HEK293 (cell line): ENCODE results near the gene PMP22.

Experiments
- CTCF ChIA-PET: fragments of 350-600 bp; formaldehyde crosslinking; extraction: SDS; loops from one replicate; lab custom pipeline; 2021; ENCODE audit warnings: antibody characterized with exemption; lab: Yijun Ruan, JAX
- POLR2A ChIA-PET: fragments of 300-600 bp; formaldehyde crosslinking; extraction: SDS; loops from one replicate; lab custom pipeline; 2020; ENCODE audit warnings: antibody characterized with exemption, inconsistent platforms; lab: Yijun Ruan, JAX
- H3K27ac ChIP-seq: fragments of 200-500 bp; sonication (Bioruptor generic); 2 replicates; pipeline ENCODE4 v1.5.1; 2014; ENCODE audit warnings: low read depth, low read length, control low read depth, inconsistent platforms; ENCODE audit errors: extremely low read depth
- H3K36me3 ChIP-seq, 2 experiments: fragments of 200-500 bp in 1 of 2; sonication (Bioruptor generic) in 1 of 2; 1 replicate in 1 of 2; 2 replicates in 1 of 2; pipeline ENCODE4 v1.5.1; 2014 to 2017; ENCODE audit warnings: inconsistent platforms in 2 of 2, low read length in 2 of 2; ENCODE audit not compliant: control insufficient read depth in 2 of 2, insufficient read depth in 1 of 2
- H3K4me1 ChIP-seq: fragments of 200-500 bp; sonication (Bioruptor generic); 2 replicates; pipeline ENCODE4 v1.5.1; 2014; ENCODE audit warnings: mild to moderate bottlenecking, low read length, inconsistent platforms; ENCODE audit not compliant: control insufficient read depth, insufficient read depth
- H3K4me3 ChIP-seq: 2 replicates; pipeline ENCODE4 v1.5.1; 2011; ENCODE audit warnings: low read depth, mild to moderate bottlenecking, control low read depth, low read length, moderate library complexity
- H3K9me3 ChIP-seq: fragments of 200-500 bp; sonication (Bioruptor generic); 2 replicates; pipeline ENCODE4 v1.5.1; 2014; ENCODE audit warnings: low read depth, low read length, inconsistent platforms; ENCODE audit not compliant: control insufficient read depth, insufficient read depth
- AEBP2 ChIP-seq: fragments of 450-650 bp; formaldehyde crosslinking; IDR thresholded peaks from 2 replicates; pipeline ENCODE4 v1.5.1; 2016; ENCODE audit warnings: missing biosample characterization, missing genetic modification characterization, borderline replicate concordance
- BCL11A ChIP-seq: fragments of 450-650 bp; formaldehyde crosslinking; IDR thresholded peaks from 2 replicates; pipeline ENCODE4 v1.5.1; 2016; ENCODE audit warnings: low read depth, missing biosample characterization, missing genetic modification characterization
- FEZF1 ChIP-seq: fragments of 450-650 bp; formaldehyde crosslinking; IDR thresholded peaks from 2 replicates; pipeline ENCODE4 v1.5.1; 2016; ENCODE audit warnings: missing biosample characterization, missing genetic modification characterization
- KLF10 ChIP-seq: fragments of 450-650 bp; IDR thresholded peaks from 2 replicates; pipeline ENCODE4 v1.5.1; 2018; ENCODE audit warnings: missing biosample characterization, mild to moderate bottlenecking, missing genetic modification characterization
- KLF8 ChIP-seq: fragments of 450-650 bp; formaldehyde crosslinking; IDR thresholded peaks from 2 replicates; pipeline ENCODE4 v1.5.1; 2016; ENCODE audit warnings: missing biosample characterization, missing genetic modification characterization
- KLF9 ChIP-seq: fragments of 450-650 bp; formaldehyde crosslinking; IDR thresholded peaks from 2 replicates; pipeline ENCODE4 v1.5.1; 2016; ENCODE audit warnings: missing biosample characterization, missing genetic modification characterization, low read depth
- MEIS1 ChIP-seq: sonication (generic); formaldehyde crosslinking; IDR thresholded peaks from 2 replicates; pipeline ENCODE4 v1.8.1; 2022; ENCODE audit warnings: missing genetic modification reagents, mild to moderate bottlenecking, borderline replicate concordance
- PATZ1 ChIP-seq: fragments of 450-650 bp; formaldehyde crosslinking; IDR thresholded peaks from 2 replicates; pipeline ENCODE4 v1.5.1; 2016; ENCODE audit warnings: missing biosample characterization, missing genetic modification characterization
- SALL2 ChIP-seq: fragments of 450-650 bp; formaldehyde crosslinking; IDR thresholded peaks from 2 replicates; pipeline ENCODE4 v1.5.0; 2017; ENCODE audit warnings: missing biosample characterization, mild to moderate bottlenecking, missing genetic modification characterization, borderline replicate concordance
- SP7 ChIP-seq: fragments of 450-650 bp; formaldehyde crosslinking; IDR thresholded peaks from 2 replicates; pipeline ENCODE4 v1.5.1; 2016; ENCODE audit warnings: missing biosample characterization, missing genetic modification characterization
- YY1 ChIP-seq: fragments of 450-650 bp; formaldehyde crosslinking; IDR thresholded peaks from 2 replicates; pipeline ENCODE4 v1.5.1; 2018; ENCODE audit warnings: missing biosample characterization, missing genetic modification characterization
- ZBTB8A ChIP-seq: fragments of 450-650 bp; formaldehyde crosslinking; IDR thresholded peaks from 2 replicates; pipeline ENCODE4 v1.5.1; 2016; ENCODE audit warnings: missing biosample characterization, missing genetic modification characterization
- ZNF114 ChIP-seq: fragments of 450-650 bp; formaldehyde crosslinking; IDR thresholded peaks from 2 replicates; pipeline ENCODE4 v1.5.0; 2017; ENCODE audit warnings: missing biosample characterization, missing genetic modification characterization
- ZNF132 ChIP-seq: fragments of 450-650 bp; formaldehyde crosslinking; IDR thresholded peaks from 2 replicates; pipeline ENCODE4 v1.5.1; 2017; ENCODE audit warnings: missing biosample characterization, missing genetic modification characterization, borderline replicate concordance
- ZNF18 ChIP-seq: fragments of 450-650 bp; formaldehyde crosslinking; IDR thresholded peaks from 2 replicates; pipeline ENCODE4 v1.5.1; 2016; ENCODE audit warnings: missing biosample characterization, missing genetic modification characterization
- ZNF394 ChIP-seq: fragments of 450-650 bp; formaldehyde crosslinking; IDR thresholded peaks from 2 replicates; pipeline ENCODE4 v1.5.1; 2016; ENCODE audit warnings: missing biosample characterization, missing genetic modification characterization, mild to moderate bottlenecking, moderate library complexity, borderline replicate concordance
- ZNF561 ChIP-seq: fragments of 450-650 bp; IDR thresholded peaks from 2 replicates; pipeline ENCODE4 v1.5.1; 2018; ENCODE audit warnings: missing biosample characterization, missing genetic modification characterization, borderline replicate concordance
- ZNF571 ChIP-seq: fragments of 450-650 bp; formaldehyde crosslinking; IDR thresholded peaks from 2 replicates; pipeline ENCODE4 v1.5.0; 2017; ENCODE audit warnings: missing biosample characterization, missing genetic modification characterization
- ZNF580 ChIP-seq: fragments of 450-650 bp; formaldehyde crosslinking; IDR thresholded peaks from 2 replicates; pipeline ENCODE4 v1.5.1; 2016; ENCODE audit warnings: missing biosample characterization, missing genetic modification characterization
- ZNF600 ChIP-seq: fragments of 450-650 bp; formaldehyde crosslinking; IDR thresholded peaks from 2 replicates; pipeline ENCODE4 v1.5.1; 2016; ENCODE audit warnings: missing biosample characterization, missing genetic modification characterization
- ZNF610 ChIP-seq: fragments of 450-650 bp; formaldehyde crosslinking; IDR thresholded peaks from 2 replicates; pipeline ENCODE4 v1.5.1; 2016; ENCODE audit warnings: missing biosample characterization, missing genetic modification characterization, borderline replicate concordance
- ZNF639 ChIP-seq: fragments of 450-650 bp; formaldehyde crosslinking; IDR thresholded peaks from 2 replicates; pipeline ENCODE4 v1.5.1; 2016; ENCODE audit warnings: missing biosample characterization, missing genetic modification characterization
- ZNF660 ChIP-seq: fragments of 450-650 bp; IDR thresholded peaks from 2 replicates; pipeline ENCODE4 v1.5.1; 2018; ENCODE audit warnings: missing biosample characterization, mild to moderate bottlenecking, missing genetic modification characterization
- ZNF677 ChIP-seq: fragments of 450-650 bp; IDR thresholded peaks from 2 replicates; pipeline ENCODE4 v1.5.0; 2018; ENCODE audit warnings: missing biosample characterization, mild to moderate bottlenecking, missing genetic modification characterization, moderate library complexity
- ZNF792 ChIP-seq: fragments of 450-650 bp; formaldehyde crosslinking; IDR thresholded peaks from 2 replicates; pipeline ENCODE4 v1.5.1; 2016; ENCODE audit warnings: missing biosample characterization, missing genetic modification characterization
- ZNF837 ChIP-seq: fragments of 450-650 bp; formaldehyde crosslinking; IDR thresholded peaks from 2 replicates; pipeline ENCODE4 v1.5.1; 2016; ENCODE audit warnings: missing biosample characterization, missing genetic modification characterization
- ZSCAN16 ChIP-seq: fragments of 450-650 bp; formaldehyde crosslinking; IDR thresholded peaks from 2 replicates; pipeline ENCODE4 v1.5.1; 2016; ENCODE audit warnings: missing biosample characterization, missing genetic modification characterization
- ZXDB ChIP-seq: fragments of 450-650 bp; formaldehyde crosslinking; IDR thresholded peaks from 2 replicates; pipeline ENCODE4 v1.5.1; 2016; ENCODE audit warnings: missing biosample characterization, missing genetic modification characterization

The PMP22 gene

GRCh38 chr17:15250135-15250860 lies 14.8 kb downstream of the PMP22 start:
- Histone ChIP-seq H3K36me3 (peaks cover 0 to 27% of the 10 kb centered on the region in 2 experiments; a peak in 1 of 3 replicates), H3K4me1 (no peaks in the 10 kb centered on the region), H3K27ac (no peak overlapping the region), H3K9me3 (no peaks in the 10 kb centered on the region), H3K4me3 (no peak overlapping the region)
- ChIA-PET POLR2A (no interaction called here), CTCF (interaction anchor here (0.9 to 2.0 kb wide), 3 partner anchors 10 to 252 kb away, joined by 3 to 15 read pairs (median 3); no protein-coding TSS in a partner anchor)
- TF ChIP-seq ZNF677 (tag by site-specific recombination) (no peak), FEZF1 (no peak), BCL11A (tag by site-specific recombination) (no peak), ZNF580 (no peak), ZNF600 (no peak), ZNF18 (tag by site-specific recombination) (no peak), ZXDB (tag by site-specific recombination) (no peak), ZNF660 (tag by site-specific recombination) (no peak), ZNF561 (tag by site-specific recombination) (no peak), ZNF639 (tag by site-specific recombination) (no peak), SP7 (no peak), KLF9 (tag by site-specific recombination) (no peak), ZBTB8A (no peak), ZNF610 (tag by site-specific recombination) (no peak), PATZ1 (tag by site-specific recombination) (no peak)

- ChIA-PET CTCF (interaction anchor here (0.6 to 3.8 kb wide), 5 partner anchors 8 to 253 kb away, joined by 3 to 47 read pairs (median 12); no protein-coding TSS in a partner anchor), POLR2A (no interaction called here)
- TF ChIP-seq ZNF792 (no peak), ZNF132 (tag by site-specific recombination) (no peak), ZSCAN16 (tag by site-specific recombination) (no peak), ZNF571 (tag by site-specific recombination) (no peak), AEBP2 (tag by site-specific recombination) (no peak), ZNF837 (tag by site-specific recombination) (no peak), SP7 (no peak), SALL2 (tag by site-specific recombination) (no peak), MEIS1 (CRISPR knock-in tag) (no peak), YY1 (tag by site-specific recombination) (no peak), KLF8 (tag by site-specific recombination) (no peak), ZNF394 (tag by site-specific recombination) (no peak), KLF10 (tag by site-specific recombination) (no peak), ZNF114 (tag by site-specific recombination) (no peak)
These were observed 15.6 kb downstream of the PMP22 start for GRCh38 chr17:15249487-15249886.

More at GRCh38 chr17:15249487-15249886, 15.6 kb downstream of the PMP22 start:
- Histone ChIP-seq H3K36me3 (peaks cover 0 to 23% of the 10 kb centered on the region in 2 experiments; a peak in 1 of 3 replicates), H3K4me1 (no peaks in the 10 kb centered on the region), H3K4me3 (no peak overlapping the region), H3K27ac (no peak overlapping the region), H3K9me3 (no peaks in the 10 kb centered on the region)
